RPMI7951 (cell line): ENCODE data around the gene DDC. TPM values are rescaled to one million over a fixed set of nuclear protein-coding genes. Genes with fewer than 3 reads are reported as not detected.
"Not testable (repeated sequence)": the region's sequence is repeated elsewhere in the genome, so short reads cannot be mapped to it uniquely, and the experiment has no call there.

Experiments used
- DNase-seq: peaks from one replicate; pipeline ENCODE4 v3.0.0-alpha.2; 2012; ENCODE audit warnings: low read depth
- total RNA-seq: library from RNA; depleted of rRNA; stranded (reverse); fragments of >200 nt; shearing (Covaris generic); gene quantifications from 2 replicates; pipeline ENCODE4 v1.2.3, GENCODE V29; 2014

DDC gene
- total RNA-seq, 1 experiment from 2014 or later: not detected

GRCh38 chr7:50528266-50529092, 36.7 kb downstream of the DDC start:
- DNase-seq: no peak

- not testable (repeated sequence) for DNase-seq
These were observed 45.9 kb downstream of the DDC start for GRCh38 chr7:50519350-50519749.

GRCh38 chr7:50513166-50513871, 51.9 kb downstream of the DDC start:
- no peak for DNase-seq

- no peak for DNase-seq
These were observed 52.8 kb downstream of the DDC start for GRCh38 chr7:50512384-50512783.

GRCh38 chr7:50509459-50509858, 55.7 kb downstream of the DDC start:
- DNase-seq: no peak

GRCh38 chr7:50508471-50508943, 56.7 kb downstream of the DDC start:
- peak; percentile 79 for DNase-seq

GRCh38 chr7:50507898-50508470, 57.2 kb downstream of the DDC start:
- no peak for DNase-seq

GRCh38 chr7:50505553-50506210, 59.5 kb downstream of the DDC start:
- DNase-seq: no peak

GRCh38 chr7:50504646-50505546, 60.3 kb downstream of the DDC start:
- peak; percentile 28 for DNase-seq

- peak; percentile 66 for DNase-seq
These were observed 62.3 kb downstream of the DDC start for GRCh38 chr7:50502947-50503346.

GRCh38 chr7:50502001-50502684, 63.1 kb downstream of the DDC start:
- DNase-seq: peak; percentile 100

- no peak for DNase-seq
These were observed 66.1 kb downstream of the DDC start for GRCh38 chr7:50499092-50499491.

- peak; percentile 91 for DNase-seq
These were observed 67.2 kb downstream of the DDC start for GRCh38 chr7:50497968-50498367.

- DNase-seq: peak; percentile 99
These were observed 68.0 kb downstream of the DDC start for GRCh38 chr7:50497068-50497642.

GRCh38 chr7:50496569-50496968, 68.6 kb downstream of the DDC start:
- peak; percentile 51 for DNase-seq

GRCh38 chr7:50495746-50496145, 69.5 kb downstream of the DDC start:
- no peak for DNase-seq

- DNase-seq: no peak
These were observed 72.3 kb downstream of the DDC start for GRCh38 chr7:50492770-50493519.

- no peak for DNase-seq
These were observed 73.3 kb downstream of the DDC start for GRCh38 chr7:50491943-50492342.

- DNase-seq: no peak
These were observed 74.0 kb downstream of the DDC start for GRCh38 chr7:50491209-50491608.
